GM18951 (cell line): Measurements from ENCODE around the gene RNF208.

ENCODE experiments used
- POLR2A ChIP-seq: IDR thresholded peaks from 4 replicates; pipeline ENCODE4 v1.6.1; 2011; ENCODE audit warnings: mild to moderate bottlenecking; ENCODE audit not compliant: insufficient read length, insufficient read depth; ENCODE audit errors: extremely low read depth
- in situ Hi-C: fragments of 300-500 bp; cut with MboI; formaldehyde crosslinking; loops from one replicate; pipeline ENCODE4 v1.12.0; 2022; ENCODE audit warnings: low sequenced_read_pairs, mixed read lengths, inconsistent platforms; ENCODE audit not compliant: unreplicated experiment

Gene RNF208

GRCh38 chr9:137200311-137201204 lies 21.5 kb downstream of the RNF208 start, which contains the start of gene TPRN:
TSS of gene TPRN (minus strand) at chr9:137200741. CDS start at chr9:137200711, 30 bp downstream.
- in situ Hi-C loops = no loop called here
- TF ChIP-seq POLR2A = peak; percentile 97

DNA sequence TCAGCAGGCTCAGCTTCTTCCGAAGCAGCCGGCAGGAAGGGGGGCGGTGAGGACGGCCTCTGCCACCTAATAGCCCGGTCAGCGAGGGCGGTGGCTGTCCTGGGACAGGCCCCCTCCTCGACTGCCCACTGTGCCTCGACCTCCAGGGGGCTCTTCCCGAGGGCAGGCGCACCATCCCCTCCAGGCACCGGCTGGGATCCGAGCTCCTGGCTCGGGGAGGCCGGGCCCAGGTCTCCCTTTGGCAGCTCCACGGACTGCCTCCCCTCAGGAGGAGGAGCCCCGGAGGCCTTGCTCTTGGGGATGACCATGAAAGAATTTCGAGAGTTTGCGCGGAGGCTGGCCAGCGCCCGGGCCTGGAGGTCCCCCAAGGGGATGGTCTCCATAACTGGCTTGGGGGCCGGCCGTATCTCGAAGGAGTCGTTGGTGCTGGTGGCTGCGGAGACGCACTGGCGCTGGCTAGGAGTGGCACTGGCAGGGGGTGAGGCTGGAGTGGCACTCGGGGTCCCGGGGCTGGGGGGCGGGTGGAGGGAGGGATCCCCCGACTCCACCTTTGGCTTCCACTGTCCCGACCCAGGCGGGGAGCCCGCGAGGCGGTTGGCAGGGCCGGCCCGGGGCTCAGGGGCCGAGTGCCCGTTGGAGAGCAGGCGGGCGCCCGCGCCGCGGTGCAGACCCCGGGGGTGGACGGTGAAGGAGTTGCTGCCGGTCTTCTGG lies 22.5 kb downstream of the RNF208 start:
- in situ Hi-C loops = no loop called here
- no peak for TF ChIP-seq POLR2A

DNA sequence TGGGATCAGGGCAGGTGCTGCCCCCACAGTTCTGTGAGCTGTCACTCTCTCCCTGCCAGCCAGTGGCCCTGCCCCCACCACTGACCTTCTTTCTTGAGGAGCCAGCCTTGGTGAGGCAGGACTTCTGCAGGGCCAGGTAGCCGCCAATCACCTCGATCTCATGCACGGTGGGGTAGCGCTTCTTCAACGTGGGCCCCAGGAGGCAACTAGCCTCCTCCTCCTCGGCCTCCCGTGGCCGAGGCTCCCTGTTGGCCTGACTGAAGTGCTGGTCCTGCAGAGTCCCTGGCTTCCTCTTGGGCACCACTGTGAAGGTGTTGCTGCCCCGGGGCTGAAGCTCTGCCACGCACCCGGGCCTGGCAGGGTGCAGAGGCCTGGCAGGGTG lies 23.1 kb downstream of the RNF208 start:
- TF ChIP-seq POLR2A = no peak
- in situ Hi-C loops = no loop called here

GRCh38 chr9:137198051-137198901 lies 23.8 kb downstream of the RNF208 start:
- TF ChIP-seq POLR2A = no peak
- in situ Hi-C loops = no loop called here

DNA sequence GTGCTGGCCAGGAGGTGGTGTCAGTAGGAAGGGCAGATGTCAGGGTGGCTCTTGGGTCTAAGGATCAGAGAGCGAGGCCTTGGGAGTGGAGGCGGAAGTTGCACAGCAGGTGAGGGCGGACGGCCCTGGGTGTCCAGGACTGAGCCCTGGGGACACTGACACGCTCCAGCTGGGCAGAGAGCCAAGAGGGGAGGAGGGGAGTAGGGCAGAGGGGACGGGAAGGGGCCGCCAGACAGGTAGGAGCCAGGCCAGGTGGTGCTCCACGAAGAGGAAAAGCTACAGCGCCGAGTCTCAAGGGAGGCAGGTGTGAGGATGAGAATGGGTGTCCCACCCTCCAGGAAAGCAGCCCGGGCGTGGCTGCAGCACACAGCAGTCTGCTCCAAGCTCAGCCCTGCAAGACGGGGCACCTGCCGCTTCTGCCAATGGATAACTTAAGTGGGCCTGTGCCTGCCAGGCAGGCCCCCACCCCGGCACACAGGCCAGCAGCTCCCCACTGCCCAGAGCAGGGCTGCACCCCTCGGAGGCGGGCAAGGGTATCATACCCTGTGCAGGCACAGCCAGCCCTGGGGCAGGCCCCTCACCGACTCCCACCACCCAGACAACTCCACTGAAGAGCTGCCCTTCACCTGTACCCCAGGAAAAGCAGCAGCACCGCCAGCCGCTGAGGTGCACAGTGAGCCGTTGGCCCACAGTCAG lies 26.4 kb downstream of the RNF208 start:
- in situ Hi-C loops = no loop called here
- TF ChIP-seq POLR2A = no peak

GRCh38 chr9:137194909-137195308 lies 27.1 kb downstream of the RNF208 start:
- TF ChIP-seq POLR2A = no peak
- in situ Hi-C loops = no loop called here

DNA sequence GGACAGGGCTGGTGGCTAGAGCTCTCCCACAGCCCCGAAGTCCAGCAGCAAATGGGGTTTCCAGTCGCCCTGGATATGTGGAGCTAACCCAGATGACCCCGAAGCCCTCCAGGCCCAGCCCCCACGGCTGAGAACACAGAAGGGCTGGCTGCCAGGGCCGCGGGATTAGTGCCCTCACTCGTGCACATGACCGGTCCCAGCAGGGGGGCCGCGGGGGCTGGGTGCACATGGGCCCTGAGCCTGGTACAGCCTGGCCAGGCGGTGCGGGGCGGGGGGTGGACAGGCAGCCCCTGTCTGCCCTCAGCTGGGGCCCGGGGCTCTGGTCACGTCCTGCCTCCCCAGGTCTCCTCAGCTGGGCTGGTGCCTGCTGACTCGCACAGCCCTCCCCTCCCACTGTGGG lies 27.7 kb downstream of the RNF208 start:
- in situ Hi-C loops = no loop called here
- no peak for TF ChIP-seq POLR2A

DNA sequence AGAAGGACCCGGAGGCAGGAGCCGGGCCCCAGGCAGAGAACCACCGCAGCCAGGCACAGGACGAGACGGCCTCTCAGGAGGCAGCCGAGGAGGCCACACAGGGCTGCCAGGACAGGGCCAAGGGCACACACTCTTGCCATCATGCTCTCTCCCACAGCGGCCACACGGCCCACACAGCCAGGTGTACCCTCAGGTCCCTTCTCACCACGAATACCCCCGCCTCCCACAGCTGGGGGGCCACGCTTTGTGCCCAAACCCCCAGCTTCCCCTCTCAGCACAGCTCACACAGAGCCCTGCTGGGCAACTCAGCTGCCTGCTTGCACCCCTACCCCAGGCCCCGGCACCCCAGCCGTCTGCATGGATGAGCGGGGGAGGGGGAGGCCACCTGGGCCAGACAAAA lies 28.3 kb downstream of the RNF208 start:
- in situ Hi-C loops = no loop called here
- no peak for TF ChIP-seq POLR2A

- in situ Hi-C loops = no loop called here
- TF ChIP-seq POLR2A = no peak
These were observed 29.2 kb downstream of the RNF208 start for GRCh38 chr9:137192859-137193258.

DNA sequence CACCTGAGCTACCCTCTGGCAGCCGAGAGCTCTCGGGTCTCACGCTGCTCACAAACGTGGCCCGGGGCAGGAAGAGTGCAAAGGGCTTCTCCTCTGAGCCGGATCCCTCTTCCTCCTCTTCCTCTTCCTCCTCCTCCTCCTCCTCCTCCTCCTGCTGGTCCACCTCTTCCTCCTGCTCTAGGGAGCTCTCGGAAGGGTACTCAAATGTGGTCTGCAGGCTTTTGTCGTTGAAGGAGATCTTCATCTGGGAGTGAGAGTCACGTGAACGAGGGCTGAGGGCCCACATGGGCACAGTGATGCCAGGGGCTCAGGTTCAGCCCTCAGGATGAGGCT lies 29.6 kb downstream of the RNF208 start:
- in situ Hi-C loops = no loop called here
- no peak for TF ChIP-seq POLR2A

DNA sequence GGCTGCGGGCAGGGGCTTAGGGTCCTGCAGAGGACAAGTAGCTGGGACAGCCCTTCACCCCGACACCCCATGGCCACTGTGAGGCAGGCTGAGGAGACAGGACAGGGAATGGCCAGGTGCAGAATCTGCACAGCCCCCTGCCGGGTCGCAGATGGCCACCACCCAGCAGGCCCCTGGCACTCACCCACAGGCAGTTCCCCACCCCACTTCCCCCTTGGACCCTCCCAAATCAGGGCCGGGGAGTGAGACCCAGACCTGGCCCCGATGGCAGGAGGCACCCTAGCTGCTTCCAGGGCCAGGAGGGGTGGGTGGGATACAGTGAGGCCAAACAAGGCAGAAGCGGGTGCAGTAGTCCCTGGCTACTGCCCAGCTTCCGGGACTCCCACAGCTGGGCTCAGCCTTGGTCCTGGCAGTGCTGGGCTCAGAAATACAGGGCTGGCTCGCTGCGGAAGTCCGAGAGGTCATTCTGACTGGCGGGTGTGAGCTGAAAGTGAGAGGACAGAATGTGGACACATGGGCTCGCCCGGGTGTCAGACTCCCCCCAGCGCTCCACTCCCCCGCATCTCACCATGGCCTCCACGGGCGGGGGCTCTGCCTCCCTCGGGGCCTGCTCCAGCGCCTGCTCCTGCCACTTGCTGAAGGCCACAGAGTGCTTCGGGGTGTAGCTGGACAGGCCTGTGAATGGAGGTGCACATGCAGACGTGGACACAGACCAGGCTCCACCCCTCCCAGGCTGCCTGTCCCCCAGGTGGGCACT lies 30.2 kb downstream of the RNF208 start:
- TF ChIP-seq POLR2A = no peak
- in situ Hi-C loops = no loop called here

- TF ChIP-seq POLR2A = no peak
- in situ Hi-C loops = no loop called here
These were observed 30.8 kb downstream of the RNF208 start for GRCh38 chr9:137191245-137191644.

GRCh38 chr9:137190315-137190856 lies 31.7 kb downstream of the RNF208 start:
- no peak for TF ChIP-seq POLR2A
- in situ Hi-C loops = no loop called here
